ENCODE measurements around the gene RHBDD1.

The RHBDD1 gene

DNA sequence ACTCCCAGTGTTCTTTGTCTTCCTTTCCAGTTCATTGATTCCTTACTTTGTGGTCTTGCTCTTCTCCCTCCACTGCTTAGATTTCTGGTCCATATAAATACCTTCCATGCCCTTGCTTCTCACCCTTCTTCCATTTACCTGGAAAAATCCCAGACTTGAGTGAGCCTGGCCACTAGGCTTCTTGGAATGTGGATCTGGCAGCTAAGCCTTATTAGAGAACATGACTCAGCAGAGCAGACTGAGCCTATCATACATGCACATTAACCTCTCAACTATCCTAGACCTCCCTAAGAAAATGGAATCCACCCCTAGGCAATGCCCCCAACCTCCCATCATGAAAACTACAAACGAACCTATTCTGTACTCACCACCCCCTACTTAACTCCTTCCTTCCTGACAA is 127.7 kb downstream of the RHBDD1 start:
- Histone ChIP-seq H3K9me3 (ENCODE audit: insufficient read depth, low read depth, low read length) (no peaks in the 10 kb centered on the region), H3K4me3 (ENCODE audit: low read depth, low read length) (no peak overlapping the region), H4K8ac (ENCODE audit: low read depth, low read length) (peak overlapping the region; percentile 11), H3K9ac (ENCODE audit: low read length) (no peak overlapping the region), H3K18ac (ENCODE audit: low read length) (no peak overlapping the region), H3K4me1 (ENCODE audit: control insufficient read depth in 1 of 2, insufficient read depth in 2 of 2, low read length in 2 of 2) (peaks cover 7 to 20% of the 10 kb centered on the region in 2 experiments), H3K14ac (ENCODE audit: low read length) (peak overlapping the region; percentile 88), H3K36me3 (ENCODE audit: control insufficient read depth in 1 of 2, insufficient read depth in 2 of 2, low read length in 2 of 2) (no peaks in the 10 kb centered on the region), H3K79me1 (ENCODE audit: low read length) (peaks cover 26% of the 10 kb centered on the region), H3K27me3 (ENCODE audit: insufficient read depth, low read length) (no peaks in the 10 kb centered on the region), H3K27ac (ENCODE audit: low read depth, low read length) (peak overlapping the region; percentile 95), H4K91ac (ENCODE audit: low read depth, low read length) (peak overlapping the region; percentile 28), H2BK12ac (ENCODE audit: low read length) (peak overlapping the region; percentile 77), H2AK5ac (ENCODE audit: low read length) (no peak overlapping the region), H4K12ac (ENCODE audit: low read depth, low read length) (no peak overlapping the region), H2BK120ac (ENCODE audit: insufficient read depth, low read length, poor library complexity) (peak overlapping the region; percentile 97), H2AFZ (ENCODE audit: insufficient read depth, low read length, poor library complexity) (no peak overlapping the region), H3K4ac (ENCODE audit: low read depth, low read length) (no peak overlapping the region), H3K23ac (ENCODE audit: low read length) (no peak overlapping the region), H3K79me2 (ENCODE audit: control insufficient read depth, insufficient read depth, low read length, poor library complexity) (peaks cover 6% of the 10 kb centered on the region), H2BK5ac (ENCODE audit: low read depth, low read length, poor library complexity) (peak overlapping the region; percentile 86), H3K4me2 (ENCODE audit: low read length) (no peak overlapping the region)
- no CpG with 5 or more reads among the region's 1 CpG for WGBS (ENCODE audit: extremely low coverage, insufficient coverage, insufficient read length)
- DNase-seq, result peak; percentile 38 to 64

- Histone ChIP-seq H3K79me1 (ENCODE audit: low read length) (peaks cover 30% of the 10 kb centered on the region), H4K8ac (ENCODE audit: low read depth, low read length) (peak overlapping the region; percentile 74), H3K9ac (ENCODE audit: low read length) (no peak overlapping the region), H3K36me3 (ENCODE audit: control insufficient read depth in 1 of 2, insufficient read depth in 2 of 2, low read length in 2 of 2) (no peaks in the 10 kb centered on the region), H3K9me3 (ENCODE audit: insufficient read depth, low read depth, low read length) (no peaks in the 10 kb centered on the region), H2AK5ac (ENCODE audit: low read length) (peak overlapping the region; percentile 87), H3K4me3 (ENCODE audit: low read depth, low read length) (no peak overlapping the region), H3K79me2 (ENCODE audit: control insufficient read depth, insufficient read depth, low read length, poor library complexity) (peaks cover 6% of the 10 kb centered on the region), H3K4me1 (ENCODE audit: control insufficient read depth in 1 of 2, insufficient read depth in 2 of 2, low read length in 2 of 2) (peaks cover 9 to 25% of the 10 kb centered on the region in 2 experiments), H3K4ac (ENCODE audit: low read depth, low read length) (no peak overlapping the region), H2AFZ (ENCODE audit: insufficient read depth, low read length, poor library complexity) (no peak overlapping the region), H4K91ac (ENCODE audit: low read depth, low read length) (peak overlapping the region; percentile 88), H4K12ac (ENCODE audit: low read depth, low read length) (no peak overlapping the region), H3K23ac (ENCODE audit: low read length) (no peak overlapping the region), H3K27ac (ENCODE audit: low read depth, low read length) (no peak overlapping the region), H3K27me3 (ENCODE audit: insufficient read depth, low read length) (no peaks in the 10 kb centered on the region), H2BK120ac (ENCODE audit: insufficient read depth, low read length, poor library complexity) (peak overlapping the region; percentile 84), H3K14ac (ENCODE audit: low read length) (peak overlapping the region; percentile 89), H3K18ac (ENCODE audit: low read length) (peak overlapping the region; percentile 78), H3K4me2 (ENCODE audit: low read length) (no peak overlapping the region), H2BK12ac (ENCODE audit: low read length) (peak overlapping the region; percentile 84), H2BK5ac (ENCODE audit: low read depth, low read length, poor library complexity) (peak overlapping the region; percentile 81)
- DNase-seq, result no peak
- no CpG with 5 or more reads among the region's 1 CpG for WGBS (ENCODE audit: extremely low coverage, insufficient coverage, insufficient read length)
These were observed 129.5 kb downstream of the RHBDD1 start for GRCh38 chr2:226965376-226965775.

DNA sequence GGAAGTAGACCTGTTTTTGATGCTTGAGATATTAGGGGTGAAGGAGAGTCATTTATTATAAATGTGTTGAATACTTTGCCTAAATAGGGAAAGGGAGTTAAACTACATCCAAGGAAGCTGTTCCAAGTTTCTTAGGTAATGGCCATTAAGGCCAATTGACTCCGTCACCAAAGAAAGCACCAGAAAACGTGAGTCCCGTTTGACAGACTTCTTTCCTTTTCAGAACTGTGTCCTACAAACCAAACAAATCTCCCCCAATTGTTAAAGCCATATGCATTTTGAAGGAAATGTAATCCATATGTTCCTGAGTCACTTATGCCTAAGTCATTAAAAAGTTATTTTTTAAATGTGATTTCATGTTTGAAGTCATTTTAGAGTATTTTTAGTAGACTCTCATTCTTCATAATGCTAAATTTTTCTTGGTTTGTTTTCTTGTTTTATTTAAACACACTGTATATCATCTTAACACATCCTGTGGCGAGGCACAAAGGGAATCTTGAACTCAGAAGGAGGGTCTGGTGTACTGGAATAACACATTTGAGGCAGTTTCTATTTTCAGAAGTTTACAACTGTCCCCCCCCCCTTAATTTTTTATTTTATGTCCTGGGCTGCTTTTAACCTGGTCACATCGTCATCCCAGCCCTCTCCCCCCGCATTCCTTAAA is 133.7 kb downstream of the RHBDD1 start:
- H3K9ac ChIP-seq (ENCODE audit: low read length), result no peak overlapping the region
- H3K9me3 ChIP-seq (ENCODE audit: insufficient read depth, low read depth, low read length), result peaks cover under 1% of the 10 kb centered on the region
- no peak overlapping the region for H4K8ac ChIP-seq (ENCODE audit: low read depth, low read length)
- peaks cover 2% of the 10 kb centered on the region for H3K79me2 ChIP-seq (ENCODE audit: control insufficient read depth, insufficient read depth, low read length, poor library complexity)
- no peak overlapping the region for H3K4me3 ChIP-seq (ENCODE audit: low read depth, low read length)
- no CpG with 5 or more reads among the region's 6 CpGs for WGBS (ENCODE audit: extremely low coverage, insufficient coverage, insufficient read length)
- H3K4ac ChIP-seq (ENCODE audit: low read depth, low read length), result no peak overlapping the region
- no peak overlapping the region for H3K4me2 ChIP-seq (ENCODE audit: low read length)
- H2BK120ac ChIP-seq (ENCODE audit: insufficient read depth, low read length, poor library complexity), result no peak overlapping the region
- H2BK5ac ChIP-seq (ENCODE audit: low read depth, low read length, poor library complexity), result no peak overlapping the region
- no peak overlapping the region for H2AK5ac ChIP-seq (ENCODE audit: low read length)
- H3K18ac ChIP-seq (ENCODE audit: low read length), result no peak overlapping the region
- no peaks in the 10 kb centered on the region for H3K36me3 ChIP-seq (ENCODE audit: control insufficient read depth in 1 of 2, insufficient read depth in 2 of 2, low read length in 2 of 2)
- no peaks in the 10 kb centered on the region for H3K27me3 ChIP-seq (ENCODE audit: insufficient read depth, low read length)
- H2AFZ ChIP-seq (ENCODE audit: insufficient read depth, low read length, poor library complexity), result no peak overlapping the region
- peak overlapping the region; percentile 55 for H3K27ac ChIP-seq (ENCODE audit: low read depth, low read length)
- H3K14ac ChIP-seq (ENCODE audit: low read length), result no peak overlapping the region
- peaks cover 14% of the 10 kb centered on the region for H3K79me1 ChIP-seq (ENCODE audit: low read length)
- H3K23ac ChIP-seq (ENCODE audit: low read length), result no peak overlapping the region
- H2BK12ac ChIP-seq (ENCODE audit: low read length), result no peak overlapping the region
- DNase-seq, result no peak
- no peak overlapping the region for H4K12ac ChIP-seq (ENCODE audit: low read depth, low read length)
- H4K91ac ChIP-seq (ENCODE audit: low read depth, low read length), result no peak overlapping the region
- peaks cover 9 to 17% of the 10 kb centered on the region in 2 experiments for H3K4me1 ChIP-seq (ENCODE audit: control insufficient read depth in 1 of 2, insufficient read depth in 2 of 2, low read length in 2 of 2)

DNA sequence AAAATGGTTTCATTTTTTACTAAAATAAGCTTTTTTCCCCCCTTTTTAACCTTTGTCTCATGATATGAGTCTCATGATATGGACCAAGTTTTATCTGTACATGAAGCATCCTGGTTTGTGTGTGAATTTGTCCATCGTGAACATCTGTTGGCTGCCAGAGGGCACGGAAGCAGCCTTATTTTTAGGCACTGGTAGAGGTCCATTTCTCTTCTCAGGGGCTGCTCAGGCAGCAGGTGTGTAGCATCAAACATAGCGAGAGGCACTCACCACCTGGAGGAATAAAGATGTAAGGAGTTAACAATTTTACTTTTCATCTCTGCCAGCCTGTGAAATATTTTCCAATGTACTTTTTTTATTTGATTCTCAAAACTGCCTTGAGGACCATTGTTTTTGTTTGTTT is 134.5 kb downstream of the RHBDD1 start:
- Histone ChIP-seq H4K8ac (ENCODE audit: low read depth, low read length) (peak overlapping the region; percentile 16), H3K36me3 (ENCODE audit: control insufficient read depth in 1 of 2, insufficient read depth in 2 of 2, low read length in 2 of 2) (peaks cover 0 to 2% of the 10 kb centered on the region in 2 experiments), H3K9me3 (ENCODE audit: insufficient read depth, low read depth, low read length) (peaks cover 4% of the 10 kb centered on the region), H4K91ac (ENCODE audit: low read depth, low read length) (peak overlapping the region; percentile 28), H3K23ac (ENCODE audit: low read length) (no peak overlapping the region), H3K14ac (ENCODE audit: low read length) (no peak overlapping the region), H3K9ac (ENCODE audit: low read length) (no peak overlapping the region), H2BK120ac (ENCODE audit: insufficient read depth, low read length, poor library complexity) (peak overlapping the region; percentile 53), H3K4me3 (ENCODE audit: low read depth, low read length) (no peak overlapping the region), H2AFZ (ENCODE audit: insufficient read depth, low read length, poor library complexity) (no peak overlapping the region), H3K27ac (ENCODE audit: low read depth, low read length) (no peak overlapping the region), H4K12ac (ENCODE audit: low read depth, low read length) (no peak overlapping the region), H3K4ac (ENCODE audit: low read depth, low read length) (no peak overlapping the region), H3K4me1 (ENCODE audit: control insufficient read depth in 1 of 2, insufficient read depth in 2 of 2, low read length in 2 of 2) (peaks cover 5 to 9% of the 10 kb centered on the region in 2 experiments), H2AK5ac (ENCODE audit: low read length) (peak overlapping the region; percentile 84), H3K79me2 (ENCODE audit: control insufficient read depth, insufficient read depth, low read length, poor library complexity) (peaks cover 2% of the 10 kb centered on the region), H3K79me1 (ENCODE audit: low read length) (peaks cover 9% of the 10 kb centered on the region), H2BK5ac (ENCODE audit: low read depth, low read length, poor library complexity) (no peak overlapping the region), H3K27me3 (ENCODE audit: insufficient read depth, low read length) (no peaks in the 10 kb centered on the region), H2BK12ac (ENCODE audit: low read length) (peak overlapping the region; percentile 79), H3K4me2 (ENCODE audit: low read length) (no peak overlapping the region), H3K18ac (ENCODE audit: low read length) (no peak overlapping the region)
- no CpG with 5 or more reads among the region's 3 CpGs for WGBS (ENCODE audit: extremely low coverage, insufficient coverage, insufficient read length)
- DNase-seq, result no peak
